HG02642 (cell line): ENCODE results near the gene TFEB.
A peak's percentile ranks its signal among the peaks of the same experiment; 100 is the strongest.

Experiments
- ATAC-seq: cut with Tn5 transposase; IDR thresholded peaks from one replicate; pipeline ENCODE4 v1.9.1; 2021; ENCODE audit warnings: mild to moderate bottlenecking; ENCODE audit not compliant: unreplicated experiment, poor library complexity

TFEB gene

GRCh38 chr6:41740366-41741162 is 5.2 kb upstream of the TFEB start:
- ATAC-seq = no peak

- no peak for ATAC-seq
Observed at GRCh38 chr6:41739041-41739440, 3.6 kb upstream of the TFEB start.

GRCh38 chr6:41737591-41738130 is 2.3 kb upstream of the TFEB start:
- no peak for ATAC-seq

- no peak for ATAC-seq
Observed at GRCh38 chr6:41736800-41737555, 1.6 kb upstream of the TFEB start.

GRCh38 chr6:41736186-41736733 is 852 bp upstream of the TFEB start:
- ATAC-seq = no peak

GRCh38 chr6:41734666-41735426 is 562 bp downstream of the TFEB start:
- peak; percentile 31 for ATAC-seq

- ATAC-seq = peak; percentile 48
Observed at GRCh38 chr6:41733707-41734665, 1.4 kb downstream of the TFEB start.

- ATAC-seq = no peak
Observed at GRCh38 chr6:41733360-41733706, 2.1 kb downstream of the TFEB start.

- peak; percentile 34 for ATAC-seq
Observed at GRCh38 chr6:41732591-41733359, 2.6 kb downstream of the TFEB start.

- ATAC-seq = no peak
Observed at GRCh38 chr6:41732149-41732548, 3.3 kb downstream of the TFEB start.

GRCh38 chr6:41731561-41732086 is 3.8 kb downstream of the TFEB start:
- ATAC-seq = no peak

GRCh38 chr6:41730531-41731436 is 4.6 kb downstream of the TFEB start:
- no peak for ATAC-seq

- no peak for ATAC-seq
Observed at GRCh38 chr6:41729624-41730023, 5.8 kb downstream of the TFEB start.

- no peak for ATAC-seq
Observed at GRCh38 chr6:41728954-41729353, 6.5 kb downstream of the TFEB start.

- no peak for ATAC-seq
Observed at GRCh38 chr6:41728073-41728936, 7.1 kb downstream of the TFEB start.

GRCh38 chr6:41727705-41728072 is 7.7 kb downstream of the TFEB start:
- ATAC-seq = no peak

- no peak for ATAC-seq
Observed at GRCh38 chr6:41726876-41727275, 8.5 kb downstream of the TFEB start.
